ENCODE results near the gene GATAD1.

DNA sequence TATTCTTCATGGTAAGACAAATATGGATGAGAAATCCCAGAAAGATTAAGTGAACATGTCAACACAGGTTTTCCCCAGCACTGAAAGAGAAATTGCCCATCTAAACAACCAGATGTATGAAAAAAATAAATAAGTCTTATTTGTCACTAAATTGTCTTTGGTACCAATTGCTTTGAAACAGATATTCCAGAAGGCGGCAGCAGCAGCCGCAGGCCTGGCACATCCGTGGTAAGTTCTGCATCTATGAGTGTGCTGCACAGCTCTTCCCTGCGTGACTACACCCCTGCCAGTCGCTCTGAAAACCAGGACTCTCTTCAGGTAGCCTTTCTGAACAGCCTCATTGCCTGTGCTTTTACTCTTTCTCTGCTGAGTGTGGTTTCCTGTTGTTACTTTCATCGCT, 49.7 kb upstream of the GATAD1 start:
- no peak for TF ChIP-seq MTA1 (CRISPR knock-in tag; IDR thresholded peaks at IDR 0.05; ENCODE audit: borderline replicate concordance)
- TF ChIP-seq, protein P1, sequence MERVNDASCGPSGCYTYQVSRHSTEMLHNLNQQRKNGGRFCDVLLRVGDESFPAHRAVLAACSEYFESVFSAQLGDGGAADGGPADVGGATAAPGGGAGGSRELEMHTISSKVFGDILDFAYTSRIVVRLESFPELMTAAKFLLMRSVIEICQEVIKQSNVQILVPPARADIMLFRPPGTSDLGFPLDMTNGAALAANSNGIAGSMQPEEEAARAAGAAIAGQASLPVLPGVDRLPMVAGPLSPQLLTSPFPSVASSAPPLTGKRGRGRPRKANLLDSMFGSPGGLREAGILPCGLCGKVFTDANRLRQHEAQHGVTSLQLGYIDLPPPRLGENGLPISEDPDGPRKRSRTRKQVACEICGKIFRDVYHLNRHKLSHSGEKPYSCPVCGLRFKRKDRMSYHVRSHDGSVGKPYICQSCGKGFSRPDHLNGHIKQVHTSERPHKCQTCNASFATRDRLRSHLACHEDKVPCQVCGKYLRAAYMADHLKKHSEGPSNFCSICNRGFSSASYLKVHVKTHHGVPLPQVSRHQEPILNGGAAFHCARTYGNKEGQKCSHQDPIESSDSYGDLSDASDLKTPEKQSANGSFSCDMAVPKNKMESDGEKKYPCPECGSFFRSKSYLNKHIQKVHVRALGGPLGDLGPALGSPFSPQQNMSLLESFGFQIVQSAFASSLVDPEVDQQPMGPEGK (CRISPR knock-in tag; IDR thresholded peaks at IDR 0.05): no peak
- TF ChIP-seq SMARCC2 (IDR thresholded peaks at IDR 0.05): no peak
